Keratinocyte (primary cell): Measurements from ENCODE around the gene GGA1. TPM values are rescaled to one million over a fixed set of nuclear protein-coding genes. Genes with fewer than 3 reads are reported as not detected.

Experiments
- DNase-seq: peaks from one replicate; pipeline ENCODE4 v3.0.0-alpha.2; 2011; ENCODE audit warnings: low read depth, missing footprints, low spot score
- FAIRE-seq: peaks from 2 replicates; lab custom pipeline; 2011; peaks lifted over from hg19 to GRCh38; lab: Jason Lieb, UNC
- H2AFZ ChIP-seq: 2 replicates; pipeline ENCODE4 v1.6.0; 2012; ENCODE audit warnings: low read length, control low read depth, inconsistent platforms; ENCODE audit not compliant: control insufficient read depth
- H3K27ac ChIP-seq: 2 replicates; pipeline ENCODE4 v1.5.1; 2011; ENCODE audit warnings: low read length; ENCODE audit not compliant: control insufficient read depth, insufficient read depth
- H3K27me3 ChIP-seq: 3 replicates; pipeline ENCODE4 v1.6.0; 2011; ENCODE audit warnings: low read length; ENCODE audit not compliant: control insufficient read depth, insufficient read depth; ENCODE audit errors: extremely low read depth
- H3K36me3 ChIP-seq, 2 experiments: 2 replicates in 1 of 2; 3 replicates in 1 of 2; pipeline ENCODE4 v1.5.1; 2011; ENCODE audit warnings: low read length in 2 of 2, mild to moderate bottlenecking in 1 of 2; ENCODE audit not compliant: control insufficient read depth in 2 of 2, insufficient read depth in 2 of 2; ENCODE audit errors: extremely low read depth in 1 of 2
- H3K4me1 ChIP-seq: 3 replicates; pipeline ENCODE4 v1.5.1; 2011; ENCODE audit warnings: low read length; ENCODE audit not compliant: control insufficient read depth, insufficient read depth; ENCODE audit errors: extremely low read depth
- H3K4me2 ChIP-seq: 3 replicates; pipeline ENCODE4 v1.6.0; 2011; ENCODE audit warnings: low read depth, low read length; ENCODE audit not compliant: control insufficient read depth, insufficient read depth; ENCODE audit errors: extremely low read depth
- H3K4me3 ChIP-seq, 3 experiments: fragments of 200-600 bp in 1 of 3; sonication (generic) in 1 of 3; 2 replicates in 2 of 3; 3 replicates in 1 of 3; pipeline ENCODE4 v1.5.1; 2011 to 2016; ENCODE audit warnings: low read length in 3 of 3, mild to moderate bottlenecking in 3 of 3, control low read depth in 2 of 3, inconsistent platforms in 1 of 3, low read depth in 1 of 3, mixed read lengths in 1 of 3, mixed run types in 1 of 3, moderate library complexity in 1 of 3; ENCODE audit not compliant: control insufficient read depth in 2 of 3, insufficient read depth in 2 of 3; ENCODE audit errors: extremely low read depth in 1 of 3
- H3K79me2 ChIP-seq: 2 replicates; pipeline ENCODE4 v1.6.0; 2012; ENCODE audit warnings: low read length; ENCODE audit not compliant: control insufficient read depth, insufficient read depth
- H3K9ac ChIP-seq: 3 replicates; pipeline ENCODE4 v1.6.0; 2011; ENCODE audit warnings: low read length; ENCODE audit not compliant: control insufficient read depth, insufficient read depth; ENCODE audit errors: extremely low read depth
- H3K9me1 ChIP-seq: 3 replicates; pipeline ENCODE4 v1.6.0; 2011; ENCODE audit warnings: low read length; ENCODE audit not compliant: control insufficient read depth, insufficient read depth; ENCODE audit errors: extremely low read depth
- H3K9me3 ChIP-seq: 2 replicates; pipeline ENCODE4 v1.5.1; 2012; ENCODE audit warnings: low read depth, low read length; ENCODE audit not compliant: control insufficient read depth
- H4K20me1 ChIP-seq: 3 replicates; pipeline ENCODE4 v1.6.0; 2011; ENCODE audit warnings: low read length; ENCODE audit not compliant: control insufficient read depth, insufficient read depth; ENCODE audit errors: extremely low read depth
- CTCF ChIP-seq, 3 experiments: IDR thresholded peaks in 1 of 3; conservative IDR thresholded peaks in 1 of 3; optimal IDR thresholded peaks in 1 of 3; 2 replicates in 2 of 3; 3 replicates in 1 of 3; pipeline versions ENCODE3 to v1.5.1; 2011; ENCODE audit warnings: low read length in 3 of 3, mild to moderate bottlenecking in 3 of 3, moderate library complexity in 2 of 3, control low read depth in 1 of 3, inconsistent platforms in 1 of 3; ENCODE audit not compliant: insufficient read depth in 2 of 3; ENCODE audit errors: extremely low read depth in 1 of 3
- EZH2 ChIP-seq: IDR thresholded peaks from one replicate; pipeline ENCODE4 v1.6.1; 2012; ENCODE audit warnings: inconsistent platforms, mild to moderate bottlenecking, low read length, moderate library complexity
- dilution Hi-C: fragments of 300-500 bp; cut with MboI; formaldehyde crosslinking; loops from one replicate; pipeline ENCODE4 v1.7.0; 2020; ENCODE audit warnings: low sequenced_read_pairs; ENCODE audit not compliant: extremely low pct_ligation_motif_present
- polyA plus RNA-seq, 5 experiments: library from polyadenylated mRNA; depleted of rRNA in 3 of 5; stranded (reverse) in 3 of 5; stranded (forward) in 1 of 5; unstranded in 1 of 5; fragments of >200 nt; gene quantifications; 1 replicate in 1 of 5; 2 replicates in 3 of 5; 3 replicates in 1 of 5; pipeline versions ENCODE4 v1.2.1 to v1.2.3, GENCODE V29; 2011 to 2012; ENCODE audit warnings: missing spikeins in 2 of 5, low read depth in 1 of 5, low replicate concordance in 1 of 5

The GGA1 gene
- polyA plus RNA-seq, 1 donor (not counting 4 experiments of a cell fraction or from before 2014, with no cell fraction given) = 29.2 TPM

- H2AFZ ChIP-seq = no peak overlapping the region
- H3K27me3 ChIP-seq = peaks cover 10% of the 10 kb centered on the region
- DNase-seq (no peak), FAIRE-seq (no peak)
- dilution Hi-C loops = no loop called here
- H3K27ac ChIP-seq = no peak overlapping the region
- no peaks in the 10 kb centered on the region for H3K9me3 ChIP-seq
- H3K4me1 ChIP-seq = no peaks in the 10 kb centered on the region
- H4K20me1 ChIP-seq = no peaks in the 10 kb centered on the region
- no peak overlapping the region for H3K9ac ChIP-seq
- H3K4me3 ChIP-seq = no peak overlapping the region
- no peaks in the 10 kb centered on the region for H3K9me1 ChIP-seq
- H3K36me3 ChIP-seq = no peaks in the 10 kb centered on the region
- no peaks in the 10 kb centered on the region for H3K79me2 ChIP-seq
- TF ChIP-seq EZH2 (no peak), CTCF (optimal IDR thresholded peaks at IDR 0.05 in 1 of 3, IDR thresholded peaks at IDR 0.05 in 1 of 3, conservative IDR thresholded peaks at IDR 0.05 in 1 of 3; ENCODE audit: extremely low read depth in 1 of 3, insufficient read depth in 2 of 3, low read length in 3 of 3) (no peak)
- no peak overlapping the region for H3K4me2 ChIP-seq
Observed at GRCh38 chr22:37581504-37581903, 27.1 kb upstream of the GGA1 start.

DNA sequence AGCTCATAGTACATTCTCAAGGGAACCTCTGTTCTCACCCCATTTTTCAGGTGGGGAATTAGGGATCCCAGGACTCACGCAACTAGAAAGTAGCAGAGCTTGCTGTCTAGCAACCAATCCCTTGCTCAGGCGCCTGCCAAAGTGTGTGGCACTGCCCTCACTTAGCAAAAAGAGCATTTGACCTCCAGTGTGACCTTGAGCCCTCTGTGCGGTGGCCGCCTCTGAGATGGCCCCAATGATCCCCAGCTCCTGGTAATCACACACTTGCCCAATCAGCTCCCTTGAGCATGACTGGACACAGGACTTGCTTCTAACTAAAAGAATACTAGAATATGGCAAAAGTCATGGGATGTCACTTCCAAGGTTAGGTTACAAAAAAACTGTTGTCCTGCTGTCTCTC, 26.1 kb upstream of the GGA1 start:
- no peak for TF ChIP-seq CTCF (optimal IDR thresholded peaks at IDR 0.05 in 1 of 3, IDR thresholded peaks at IDR 0.05 in 1 of 3, conservative IDR thresholded peaks at IDR 0.05 in 1 of 3; ENCODE audit: extremely low read depth in 1 of 3, insufficient read depth in 2 of 3, low read length in 3 of 3)
- no peaks in the 10 kb centered on the region for H3K79me2 ChIP-seq
- DNase-seq (no peak), FAIRE-seq (no peak)
- H4K20me1 ChIP-seq = no peaks in the 10 kb centered on the region
- H3K4me2 ChIP-seq = no peak overlapping the region
- dilution Hi-C loops = no loop called here
- H3K9me3 ChIP-seq = no peaks in the 10 kb centered on the region
- no peaks in the 10 kb centered on the region for H3K36me3 ChIP-seq
- no peak overlapping the region for H3K4me3 ChIP-seq
- no peak overlapping the region for H3K27ac ChIP-seq
- H2AFZ ChIP-seq = no peak overlapping the region
- no peaks in the 10 kb centered on the region for H3K4me1 ChIP-seq
- H3K9me1 ChIP-seq = no peaks in the 10 kb centered on the region
- peaks cover 10% of the 10 kb centered on the region for H3K27me3 ChIP-seq
- H3K9ac ChIP-seq = no peak overlapping the region
